Bladder microvascular endothelial cell (primary cell): Measurements from ENCODE around the gene THPO. TPM values are rescaled to one million over a fixed set of nuclear protein-coding genes. Genes with fewer than 3 reads are reported as not detected.

Experiments used
- total RNA-seq: library from RNA; depleted of rRNA; stranded (reverse); fragments of >200 nt; gene quantifications from 2 replicates; pipeline ENCODE4 v1.2.3, GENCODE V29; 2014

The THPO gene
- not detected in 2 replicates for total RNA-seq

GRCh38 chr3:184377882-184378445 lies at the start of gene THPO:
Gene THPO (minus strand): TSS chr3:184378207. CDS start chr3:184376259, 1,948 bp downstream.

DNA sequence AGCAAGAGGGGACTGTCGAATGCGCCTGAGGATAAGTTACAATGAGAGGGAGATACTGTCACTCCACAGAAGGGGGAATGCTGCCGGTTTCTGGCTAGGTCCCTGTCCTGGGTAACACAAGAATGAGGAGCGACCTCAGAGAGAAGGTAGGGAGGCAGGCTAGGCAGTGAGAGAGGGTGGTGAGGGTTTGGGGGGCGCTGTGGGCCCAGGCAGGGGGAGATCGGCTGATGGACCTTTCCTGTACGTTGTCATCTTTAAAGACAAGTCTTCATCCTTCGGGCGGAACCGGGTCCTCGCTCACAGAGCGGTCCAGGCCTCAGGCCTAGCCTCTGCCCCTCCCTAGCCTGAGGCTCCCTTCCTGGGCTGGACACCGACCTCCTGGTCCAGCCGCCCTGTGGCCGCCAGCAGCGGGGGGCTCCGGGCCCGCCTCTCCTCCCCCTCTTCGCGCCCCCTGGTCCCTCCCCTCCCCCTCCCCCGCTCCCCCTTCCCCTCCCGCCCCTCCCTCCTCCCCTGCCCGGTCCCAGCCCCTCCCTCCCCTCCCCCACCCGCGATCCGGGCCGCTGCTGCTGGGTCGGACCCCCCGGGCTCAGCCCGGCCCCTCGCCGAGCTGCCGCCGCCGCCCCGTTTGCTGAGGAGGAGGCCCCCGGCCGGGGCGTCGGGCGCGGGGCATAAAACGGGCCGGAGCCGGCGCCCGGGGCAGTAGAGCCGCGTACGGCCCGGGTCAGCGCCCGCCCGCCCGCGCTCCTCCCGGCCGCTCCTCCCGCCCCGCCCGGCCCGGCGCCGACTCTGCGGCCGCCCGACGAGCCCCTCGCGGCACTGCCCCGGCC lies 1.6 kb upstream of the THPO start, which contains the start of gene CHRD:
Gene CHRD (plus strand): TSS at position 697 of the 827 bp plus-strand sequence. CDS start 265 bp downstream, outside the sequence.

DNA sequence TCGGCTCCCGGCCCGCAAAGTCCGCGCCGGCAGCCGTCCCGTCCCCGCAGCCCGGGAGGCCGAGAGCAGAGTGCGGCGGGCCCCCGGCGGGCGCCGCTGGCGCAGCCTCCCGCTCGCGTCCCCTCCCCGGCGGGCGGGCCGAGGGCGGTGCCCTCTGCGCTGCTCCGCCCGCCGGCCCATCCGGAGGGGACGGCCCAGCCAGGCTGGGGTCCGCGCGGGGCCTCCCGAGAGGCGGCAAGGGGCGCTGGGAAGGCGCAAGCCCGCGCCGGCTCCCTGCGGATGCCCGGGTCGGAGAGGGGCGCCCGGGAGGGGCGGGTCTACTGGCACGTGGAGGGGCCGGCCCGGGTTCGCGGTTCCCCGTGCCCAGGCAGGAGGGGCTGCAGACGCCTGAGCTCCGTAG lies 16.5 kb downstream of the THPO start, which contains the start of the genes CLCN2 and POLR2H:
Gene CLCN2 (minus strand): TSS at position 74 of the 400 bp plus-strand sequence. CDS start 126 bp downstream, outside the sequence.
Gene POLR2H (plus strand): TSS at position 179 of the 400 bp plus-strand sequence. CDS start 1,783 bp downstream, outside the sequence.

GRCh38 chr3:184337399-184337714 lies 40.6 kb downstream of the THPO start, which contains the start of gene FAM131A:
Gene FAM131A (plus strand): TSS chr3:184337600. CDS start chr3:184337631, 31 bp downstream.

Other genes with a start within 250 kb of the THPO start
- 31.7 and 50.0 TPM in 2 replicates for gene EIF2B5, start 242.8 kb downstream of the THPO start, total RNA-seq
- gene DVL3, start 222.8 kb downstream of the THPO start, total RNA-seq: 15.9 and 28.8 TPM in 2 replicates
- gene AP2M1, start 203.4 kb downstream of the THPO start, total RNA-seq: 396 and 554 TPM in 2 replicates
- 38.5 and 54.1 TPM in 2 replicates for gene ABCF3, start 192.0 kb downstream of the THPO start, total RNA-seq
- gene VWA5B2, start 148.6 kb downstream of the THPO start, total RNA-seq: 0.13 TPM in 1 of 2 replicates, not detected in the other
- gene ALG3, start 129.2 kb downstream of the THPO start, total RNA-seq: 14.6 and 43.5 TPM in 2 replicates
- 3.2 and 3.4 TPM in 2 replicates for gene EEF1AKMT4, start 128.5 kb downstream of the THPO start, total RNA-seq
- 0.13 TPM in 1 of 2 replicates, not detected in the other for gene CAMK2N2, start 116.7 kb downstream of the THPO start, total RNA-seq
- gene ECE2, start 102.2 kb downstream of the THPO start, total RNA-seq: not detected in 2 replicates
- 371 and 561 TPM in 2 replicates for gene PSMD2, start 79.0 kb downstream of the THPO start, total RNA-seq
- 301 and 661 TPM in 2 replicates for gene EIF4G1, start 63.6 kb downstream of the THPO start, total RNA-seq
- gene FAM131A, start 40.6 kb downstream of the THPO start, total RNA-seq: 16.4 and 43.0 TPM in 2 replicates
- gene CLCN2, start 16.6 kb downstream of the THPO start, total RNA-seq: 1.3 and 2.6 TPM in 2 replicates
- 74.5 and 97.8 TPM in 2 replicates for gene POLR2H, start 16.5 kb downstream of the THPO start, total RNA-seq
- gene CHRD, start 1.8 kb upstream of the THPO start, total RNA-seq: 0.16 and 0.69 TPM in 2 replicates
- gene EPHB3, start 183.6 kb upstream of the THPO start, total RNA-seq: under 0.01 TPM in 2 replicates